Transverse colon (tissue), 4 donors: ENCODE data around the gene MROH9. TPM values are rescaled to one million over a fixed set of nuclear protein-coding genes. Genes with fewer than 3 reads are reported as not detected.

Experiments
- DNase-seq: peaks from one replicate; pipeline ENCODE4 v3.0.0-alpha.2; 2019
- H3K27ac ChIP-seq, 4 donors: fragments of 200-600 bp; sonication (generic); 2 replicates each; pipeline ENCODE4 v1.5.1; 2016 to 2018; ENCODE audit warnings: inconsistent platforms in 4 of 4
- H3K27me3 ChIP-seq: fragments of 200-600 bp; sonication (generic); 2 replicates; pipeline ENCODE4 v1.5.1; 2017; ENCODE audit warnings: inconsistent platforms
- H3K36me3 ChIP-seq, 4 donors: fragments of 200-600 bp; sonication (generic); 2 replicates each; pipeline ENCODE4 v1.5.1; 2017 to 2019; ENCODE audit warnings: inconsistent platforms in 4 of 4
- H3K4me1 ChIP-seq, 4 donors: fragments of 200-600 bp; sonication (generic); 2 replicates each; pipeline ENCODE4 v1.5.1; 2017 to 2020; ENCODE audit warnings: inconsistent platforms in 4 of 4
- H3K4me3 ChIP-seq, 4 donors: fragments of 200-600 bp; sonication (generic); 1 replicate in 1 of 4; 2 replicates in 3 of 4; pipeline versions ENCODE4 v1.5.1 to v1.6.1; 2017 to 2019; ENCODE audit warnings: inconsistent platforms in 4 of 4
- H3K9me3 ChIP-seq, 2 donors: fragments of 200-600 bp; sonication (generic); 2 replicates each; pipeline ENCODE4 v1.5.1; 2017 to 2019; ENCODE audit warnings: inconsistent platforms in 2 of 2
- EP300 ChIP-seq: sonication (generic); formaldehyde crosslinking; IDR thresholded peaks from one replicate; pipeline ENCODE4 v1.6.1; 2017; ENCODE audit warnings: antibody characterized with exemption, low read depth
- POLR2A ChIP-seq: fragments of 450-650 bp; IDR thresholded peaks from one replicate; pipeline ENCODE4 v1.6.1; 2016; ENCODE audit warnings: antibody characterized with exemption, mild to moderate bottlenecking, moderate library complexity
- POLR2AphosphoS5 ChIP-seq, 3 donors: sonication (generic); formaldehyde crosslinking; IDR thresholded peaks; one replicate each; pipeline ENCODE4 v1.6.1; 2016; ENCODE audit warnings: antibody characterized with exemption in 3 of 3
- WGBS, 2 donors: methylation state at CpG; one replicate each; pipeline ENCODE4 v1.1.5; 2018; ENCODE audit warnings: low coverage in 1 of 2; 5-methylcytosine and 5-hydroxymethylcytosine counted together
- in situ Hi-C, 4 donors: fragments of 200-750 bp; cut with MboI; loops; one replicate each; pipeline versions ENCODE4 v1.15.0 to v1.15.1; 2017; ENCODE audit warnings: low sequenced_read_pairs in 3 of 4, low pct_ligation_motif_present in 1 of 4, low pct_unique_long_range_greater_than_20kb in 1 of 4
- intact Hi-C: fragments of 100-400 bp; cut with DNase I; formaldehyde crosslinking; loops from one replicate; pipeline ENCODE4 v1.15.1; 2023; ENCODE audit warnings: low total_unique reads
- small RNA-seq, 4 donors: library from RNA; depleted of rRNA; stranded (forward); fragments of <200 nt; gene quantifications; one replicate each; pipeline ENCODE3, GENCODE V24; 2016
- total RNA-seq, 4 donors: library from RNA; depleted of rRNA; stranded (reverse); fragments of >200 nt; gene quantifications; one replicate each; pipeline ENCODE4 v1.1.0, GENCODE V29; 2016
- TF ChIP-seq, protein P1 (sequence below), 5 experiments: fragments of 200-600 bp in 3 of 5; fragments of 450-650 bp in 2 of 5; sonication (generic) in 3 of 5; IDR thresholded peaks; 1 replicate in 2 of 5; 2 replicates in 3 of 5; pipeline ENCODE4 v1.5.1; 2016 to 2017; ENCODE audit warnings: antibody characterized with exemption in 5 of 5, inconsistent platforms in 3 of 5, mild to moderate bottlenecking in 2 of 5, moderate library complexity in 1 of 5

MROH9 gene
- total RNA-seq, 4 donors from 2014 or later, result not detected

DNA sequence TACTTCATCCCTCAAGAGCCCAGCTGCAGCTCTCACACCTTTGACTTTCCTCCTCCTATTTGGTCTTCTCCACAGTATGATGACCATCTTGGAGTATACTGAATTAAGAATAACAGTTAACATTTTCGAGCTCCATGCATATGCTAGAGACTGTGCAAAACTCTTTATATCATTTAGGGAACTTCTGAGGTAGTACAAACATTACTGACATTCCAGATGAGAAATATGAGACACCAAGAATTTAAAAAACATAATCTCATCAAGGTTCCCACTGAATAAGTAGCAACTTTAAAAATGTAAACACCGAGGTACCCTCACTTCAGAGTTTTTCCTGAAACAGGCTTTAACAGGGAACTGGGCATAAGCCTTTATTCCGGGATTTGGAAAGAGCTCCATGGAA, 178.0 kb downstream of the MROH9 start:
- 67 to 74% methylated on average over 1 to 3 of the region's 3 CpGs for WGBS, 2 donors
- DNase-seq, result no peak
- Histone ChIP-seq H3K27me3 (no peaks in the 10 kb centered on the region), H3K9me3 (no peaks in the 10 kb centered on the region), H3K4me1 (no peaks in the 10 kb centered on the region), H3K27ac (no peak overlapping the region), H3K4me3 (no peak overlapping the region), H3K36me3 (no peaks in the 10 kb centered on the region)
- TF ChIP-seq EP300 (no peak), POLR2A (no peak), POLR2AphosphoS5 (IDR thresholded peaks at IDR 0.05) (no peak)
- TF ChIP-seq, protein P1, sequence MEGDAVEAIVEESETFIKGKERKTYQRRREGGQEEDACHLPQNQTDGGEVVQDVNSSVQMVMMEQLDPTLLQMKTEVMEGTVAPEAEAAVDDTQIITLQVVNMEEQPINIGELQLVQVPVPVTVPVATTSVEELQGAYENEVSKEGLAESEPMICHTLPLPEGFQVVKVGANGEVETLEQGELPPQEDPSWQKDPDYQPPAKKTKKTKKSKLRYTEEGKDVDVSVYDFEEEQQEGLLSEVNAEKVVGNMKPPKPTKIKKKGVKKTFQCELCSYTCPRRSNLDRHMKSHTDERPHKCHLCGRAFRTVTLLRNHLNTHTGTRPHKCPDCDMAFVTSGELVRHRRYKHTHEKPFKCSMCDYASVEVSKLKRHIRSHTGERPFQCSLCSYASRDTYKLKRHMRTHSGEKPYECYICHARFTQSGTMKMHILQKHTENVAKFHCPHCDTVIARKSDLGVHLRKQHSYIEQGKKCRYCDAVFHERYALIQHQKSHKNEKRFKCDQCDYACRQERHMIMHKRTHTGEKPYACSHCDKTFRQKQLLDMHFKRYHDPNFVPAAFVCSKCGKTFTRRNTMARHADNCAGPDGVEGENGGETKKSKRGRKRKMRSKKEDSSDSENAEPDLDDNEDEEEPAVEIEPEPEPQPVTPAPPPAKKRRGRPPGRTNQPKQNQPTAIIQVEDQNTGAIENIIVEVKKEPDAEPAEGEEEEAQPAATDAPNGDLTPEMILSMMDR (IDR thresholded peaks at IDR 0.05), result no peak
- in situ Hi-C loops, result no loop called here
- intact Hi-C loops, result no loop called here

Small RNA genes within 50 kb of the gene (small RNA-seq; reads per million reads assigned to genes)
- gene MIR1295A, result 0 to 0.35 (median 0.06) reads per million in 4 donors

Other genes with a start within 250 kb of the MROH9 start
- 1 to 10 TPM in 2 of 4 donors, under 1 TPM in 1, not detected in 1; 0.55 to 1.9 (median 1.7) TPM for gene FMO3, start 155.4 kb downstream of the MROH9 start, total RNA-seq
- gene FMO2, start 249.8 kb downstream of the MROH9 start, total RNA-seq, result 10 to 100 TPM in 1 of 4 donors, 1 to 10 TPM in 2, not detected in 1; 3.0 to 12.5 (median 4.9) TPM